Parathyroid adenoma (tissue), 2 donors: ENCODE results near the gene MAGI2.

Experiments used
- H2AFZ ChIP-seq: fragments of 300-600 bp; sonication (generic); one replicate; pipeline ENCODE4 v1.7.0; 2017; ENCODE audit warnings: antibody characterized with exemption, mild to moderate bottlenecking
- H3K27ac ChIP-seq: fragments of 300-600 bp; sonication (generic); one replicate; pipeline ENCODE4 v1.7.0; 2017
- H3K27me3 ChIP-seq: fragments of 300-600 bp; sonication (generic); one replicate; pipeline ENCODE4 v1.7.0; 2017; ENCODE audit warnings: low read length; ENCODE audit not compliant: control insufficient read depth, insufficient read depth
- H3K36me3 ChIP-seq: fragments of 300-600 bp; sonication (generic); one replicate; pipeline ENCODE4 v1.7.0; 2017; ENCODE audit warnings: low read length; ENCODE audit not compliant: control insufficient read depth, insufficient read depth
- H3K4me1 ChIP-seq: fragments of 300-600 bp; sonication (generic); one replicate; pipeline ENCODE4 v1.7.0; 2017; ENCODE audit warnings: control low read depth
- H3K4me2 ChIP-seq: fragments of 300-600 bp; sonication (generic); one replicate; pipeline ENCODE4 v1.7.0; 2017; ENCODE audit warnings: low read length
- H3K4me3 ChIP-seq: fragments of 300-600 bp; sonication (generic); one replicate; pipeline ENCODE4 v1.7.0; 2017; ENCODE audit warnings: low read depth, low read length
- H3K79me2 ChIP-seq: fragments of 300-600 bp; sonication (generic); one replicate; pipeline ENCODE4 v1.7.0; 2017; ENCODE audit warnings: control low read depth
- H3K9ac ChIP-seq: fragments of 300-600 bp; sonication (generic); one replicate; pipeline ENCODE4 v1.7.0; 2017; ENCODE audit warnings: mild to moderate bottlenecking
- H3K9me3 ChIP-seq: fragments of 300-600 bp; sonication (generic); one replicate; pipeline ENCODE4 v1.7.0; 2017; ENCODE audit warnings: low read length; ENCODE audit not compliant: control insufficient read depth
- TF ChIP-seq, protein P1 (sequence below): fragments of 300-600 bp; sonication (generic); IDR thresholded peaks from one replicate; pipeline ENCODE4 v1.7.0; 2017; ENCODE audit warnings: antibody characterized with exemption, mild to moderate bottlenecking
- donor health status: primary hyperparathyroidism.

Gene MAGI2

DNA sequence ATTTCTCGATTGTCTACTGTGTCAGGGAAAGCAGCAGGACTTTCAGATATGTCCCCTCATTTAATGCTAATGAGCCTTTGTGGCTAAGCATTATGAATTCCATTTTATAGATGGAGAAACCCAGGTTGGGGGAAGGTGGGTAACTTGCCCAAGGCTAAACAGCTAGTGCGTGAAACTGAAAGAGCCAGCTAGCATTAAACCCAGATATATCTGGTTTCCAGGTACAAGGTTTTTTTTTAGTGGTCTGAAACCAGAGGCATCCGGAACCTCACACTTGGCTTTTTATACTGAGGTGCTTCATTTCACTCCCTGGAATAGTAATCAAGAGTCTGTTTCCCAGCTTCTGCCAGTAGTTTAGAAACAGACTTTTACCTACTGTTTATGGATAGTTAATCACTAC, 960.1 kb downstream of the MAGI2 start:
- Histone ChIP-seq H3K9me3 (no peaks in the 10 kb centered on the region), H3K9ac (no peak overlapping the region), H3K4me1 (no peaks in the 10 kb centered on the region), H3K27ac (no peak overlapping the region), H3K4me3 (no peak overlapping the region), H3K4me2 (no peak overlapping the region), H3K36me3 (no peaks in the 10 kb centered on the region), H2AFZ (no peak overlapping the region), H3K79me2 (no peaks in the 10 kb centered on the region), H3K27me3 (no peaks in the 10 kb centered on the region)
- TF ChIP-seq, protein P1, sequence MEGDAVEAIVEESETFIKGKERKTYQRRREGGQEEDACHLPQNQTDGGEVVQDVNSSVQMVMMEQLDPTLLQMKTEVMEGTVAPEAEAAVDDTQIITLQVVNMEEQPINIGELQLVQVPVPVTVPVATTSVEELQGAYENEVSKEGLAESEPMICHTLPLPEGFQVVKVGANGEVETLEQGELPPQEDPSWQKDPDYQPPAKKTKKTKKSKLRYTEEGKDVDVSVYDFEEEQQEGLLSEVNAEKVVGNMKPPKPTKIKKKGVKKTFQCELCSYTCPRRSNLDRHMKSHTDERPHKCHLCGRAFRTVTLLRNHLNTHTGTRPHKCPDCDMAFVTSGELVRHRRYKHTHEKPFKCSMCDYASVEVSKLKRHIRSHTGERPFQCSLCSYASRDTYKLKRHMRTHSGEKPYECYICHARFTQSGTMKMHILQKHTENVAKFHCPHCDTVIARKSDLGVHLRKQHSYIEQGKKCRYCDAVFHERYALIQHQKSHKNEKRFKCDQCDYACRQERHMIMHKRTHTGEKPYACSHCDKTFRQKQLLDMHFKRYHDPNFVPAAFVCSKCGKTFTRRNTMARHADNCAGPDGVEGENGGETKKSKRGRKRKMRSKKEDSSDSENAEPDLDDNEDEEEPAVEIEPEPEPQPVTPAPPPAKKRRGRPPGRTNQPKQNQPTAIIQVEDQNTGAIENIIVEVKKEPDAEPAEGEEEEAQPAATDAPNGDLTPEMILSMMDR = no peak

DNA sequence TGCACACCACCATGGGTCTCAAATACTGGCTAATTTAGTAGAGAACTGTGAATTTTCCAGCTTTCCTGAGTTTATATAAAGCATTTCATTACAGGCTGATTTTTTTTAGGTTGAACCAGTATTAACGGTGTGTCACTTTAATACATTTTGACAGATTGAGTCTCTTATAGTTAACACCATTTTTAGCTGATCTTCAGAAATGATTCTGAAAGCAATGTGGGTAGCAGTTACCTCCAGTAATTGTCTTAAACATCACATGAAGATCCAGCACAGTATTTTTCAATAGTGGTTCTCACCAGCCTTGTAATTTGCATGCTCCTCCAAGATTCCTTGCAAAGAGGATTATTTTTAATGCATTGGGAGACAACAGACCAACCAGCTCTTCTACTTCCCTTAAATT, 961.3 kb downstream of the MAGI2 start:
- H3K4me3 ChIP-seq = no peak overlapping the region
- H3K27me3 ChIP-seq = no peaks in the 10 kb centered on the region
- H3K9me3 ChIP-seq = no peaks in the 10 kb centered on the region
- TF ChIP-seq, protein P1 = no peak
- H3K79me2 ChIP-seq = no peaks in the 10 kb centered on the region
- H3K27ac ChIP-seq = no peak overlapping the region
- H2AFZ ChIP-seq = no peak overlapping the region
- H3K4me2 ChIP-seq = no peak overlapping the region
- no peaks in the 10 kb centered on the region for H3K36me3 ChIP-seq
- no peak overlapping the region for H3K9ac ChIP-seq
- H3K4me1 ChIP-seq = no peaks in the 10 kb centered on the region

GRCh38 chr7:78490524-78490923, 962.9 kb downstream of the MAGI2 start:
- Histone ChIP-seq H3K4me1 (no peaks in the 10 kb centered on the region), H3K79me2 (no peaks in the 10 kb centered on the region), H3K9ac (no peak overlapping the region), H3K27ac (no peak overlapping the region), H3K4me3 (no peak overlapping the region), H3K9me3 (no peaks in the 10 kb centered on the region), H3K36me3 (no peaks in the 10 kb centered on the region), H2AFZ (no peak overlapping the region), H3K27me3 (no peaks in the 10 kb centered on the region), H3K4me2 (no peak overlapping the region)
- TF ChIP-seq, protein P1 = no peak

- H3K27me3 ChIP-seq = no peaks in the 10 kb centered on the region
- no peaks in the 10 kb centered on the region for H3K36me3 ChIP-seq
- TF ChIP-seq, protein P1 = no peak
- no peak overlapping the region for H3K4me3 ChIP-seq
- H3K27ac ChIP-seq = no peak overlapping the region
- H3K4me1 ChIP-seq = no peaks in the 10 kb centered on the region
- H3K9me3 ChIP-seq = no peaks in the 10 kb centered on the region
- no peak overlapping the region for H3K4me2 ChIP-seq
- no peaks in the 10 kb centered on the region for H3K79me2 ChIP-seq
- no peak overlapping the region for H3K9ac ChIP-seq
- H2AFZ ChIP-seq = no peak overlapping the region
Observed at GRCh38 chr7:78489476-78490240, 963.8 kb downstream of the MAGI2 start.

DNA sequence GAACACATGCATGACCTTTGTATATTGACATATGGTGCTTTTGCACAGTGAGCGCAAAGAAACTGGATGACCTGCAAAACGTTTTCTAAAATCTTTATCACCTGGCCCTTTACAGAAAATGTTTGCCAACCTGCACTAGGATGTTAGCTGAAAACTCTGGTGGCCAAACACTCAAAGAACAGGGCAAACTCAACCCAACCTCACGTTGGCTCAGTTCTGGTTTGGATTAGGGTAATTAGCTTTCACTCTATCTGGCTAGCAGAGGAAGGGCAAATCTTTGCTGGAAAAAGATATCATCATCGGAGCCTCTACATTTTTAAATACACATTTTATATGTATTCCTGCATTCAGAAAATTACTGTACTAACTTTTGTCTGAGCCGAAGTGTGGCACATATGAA, 966.0 kb downstream of the MAGI2 start:
- no peaks in the 10 kb centered on the region for H3K27me3 ChIP-seq
- H3K9me3 ChIP-seq = no peaks in the 10 kb centered on the region
- no peak overlapping the region for H3K4me2 ChIP-seq
- no peaks in the 10 kb centered on the region for H3K4me1 ChIP-seq
- H3K9ac ChIP-seq = no peak overlapping the region
- no peaks in the 10 kb centered on the region for H3K79me2 ChIP-seq
- H3K36me3 ChIP-seq = no peaks in the 10 kb centered on the region
- TF ChIP-seq, protein P1 = no peak
- H2AFZ ChIP-seq = no peak overlapping the region
- H3K27ac ChIP-seq = no peak overlapping the region
- H3K4me3 ChIP-seq = no peak overlapping the region
